HFF-Myc (cell line): Measurements from ENCODE around the gene CPNE4.

Experiments used
- DNase-seq: peaks from one replicate; pipeline ENCODE4 v3.0.0-alpha.2; 2011; ENCODE audit warnings: low read depth; ENCODE audit errors: extremely low read depth
- H3K4me3 ChIP-seq: replicated peaks from 2 replicates; pipeline ENCODE4 v1.5.1; 2011; ENCODE audit warnings: low read depth, mild to moderate bottlenecking, control low read depth, low read length
- TF ChIP-seq, protein P1 (sequence below): IDR thresholded peaks from 2 replicates; pipeline ENCODE4 v1.5.1; 2012; ENCODE audit warnings: mild to moderate bottlenecking, low read depth, low read length, control low read depth; ENCODE audit errors: missing control alignments

Gene CPNE4

GRCh38 chr3:131778526-131778925 lies 256.3 kb downstream of the CPNE4 start:
- H3K4me3 ChIP-seq: no peak overlapping the region
- no peak for DNase-seq
- TF ChIP-seq, protein P1, sequence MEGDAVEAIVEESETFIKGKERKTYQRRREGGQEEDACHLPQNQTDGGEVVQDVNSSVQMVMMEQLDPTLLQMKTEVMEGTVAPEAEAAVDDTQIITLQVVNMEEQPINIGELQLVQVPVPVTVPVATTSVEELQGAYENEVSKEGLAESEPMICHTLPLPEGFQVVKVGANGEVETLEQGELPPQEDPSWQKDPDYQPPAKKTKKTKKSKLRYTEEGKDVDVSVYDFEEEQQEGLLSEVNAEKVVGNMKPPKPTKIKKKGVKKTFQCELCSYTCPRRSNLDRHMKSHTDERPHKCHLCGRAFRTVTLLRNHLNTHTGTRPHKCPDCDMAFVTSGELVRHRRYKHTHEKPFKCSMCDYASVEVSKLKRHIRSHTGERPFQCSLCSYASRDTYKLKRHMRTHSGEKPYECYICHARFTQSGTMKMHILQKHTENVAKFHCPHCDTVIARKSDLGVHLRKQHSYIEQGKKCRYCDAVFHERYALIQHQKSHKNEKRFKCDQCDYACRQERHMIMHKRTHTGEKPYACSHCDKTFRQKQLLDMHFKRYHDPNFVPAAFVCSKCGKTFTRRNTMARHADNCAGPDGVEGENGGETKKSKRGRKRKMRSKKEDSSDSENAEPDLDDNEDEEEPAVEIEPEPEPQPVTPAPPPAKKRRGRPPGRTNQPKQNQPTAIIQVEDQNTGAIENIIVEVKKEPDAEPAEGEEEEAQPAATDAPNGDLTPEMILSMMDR: no peak

DNA sequence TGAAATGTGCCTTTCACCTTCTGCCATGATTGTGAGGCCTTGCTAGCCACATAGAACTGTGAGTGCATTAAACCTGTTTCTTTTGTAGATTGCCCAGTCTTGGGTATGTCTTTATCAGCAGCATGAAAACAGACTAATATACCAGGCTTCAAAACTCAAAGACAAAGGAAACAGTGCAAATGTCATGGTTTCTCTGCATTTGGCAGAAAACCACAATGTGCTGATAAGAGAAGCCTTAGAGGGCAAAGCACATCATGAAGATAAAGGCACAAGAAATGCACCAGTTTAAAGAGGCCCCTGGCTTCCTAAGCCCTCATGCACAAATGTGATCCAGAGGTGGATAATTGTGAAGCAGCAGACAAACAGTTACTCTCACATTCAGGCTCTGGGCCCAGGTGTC lies 259.2 kb downstream of the CPNE4 start:
- no peak overlapping the region for H3K4me3 ChIP-seq
- TF ChIP-seq, protein P1: no peak
- DNase-seq: no peak

DNA sequence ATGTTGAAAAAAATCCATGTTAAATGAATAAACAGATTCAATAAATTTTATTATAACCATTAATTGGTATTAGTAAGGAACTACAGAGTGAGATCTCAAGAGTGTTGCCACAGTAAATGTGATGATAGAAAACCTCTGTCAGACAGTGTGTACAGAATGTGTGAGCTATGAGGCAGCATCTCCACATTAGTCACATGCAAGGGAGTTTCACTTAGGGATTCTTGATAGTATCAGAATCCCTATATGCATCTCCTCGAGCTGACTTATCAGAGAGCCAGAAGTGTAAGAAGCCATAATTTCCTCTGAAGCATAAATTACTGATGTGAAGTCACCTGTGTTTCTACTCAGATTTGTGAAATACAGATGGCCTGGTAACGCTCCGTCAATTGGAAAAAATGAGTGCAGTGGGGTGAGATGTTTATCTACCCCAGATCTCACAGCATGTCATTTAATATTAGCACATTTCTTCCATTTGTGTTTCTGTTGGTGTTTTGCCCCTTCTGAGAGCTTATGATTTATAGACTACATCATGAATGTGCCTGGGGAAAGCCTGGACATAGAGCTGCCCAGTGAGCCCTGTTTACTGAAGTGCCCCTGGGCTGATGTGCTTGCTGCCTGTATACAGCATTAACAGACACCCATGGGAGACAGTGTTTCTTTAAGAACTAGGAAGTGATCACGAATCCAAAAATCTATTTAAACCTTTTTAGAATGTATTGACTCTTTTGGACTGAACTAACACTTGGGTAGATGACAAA lies 262.4 kb downstream of the CPNE4 start:
- TF ChIP-seq, protein P1: no peak
- H3K4me3 ChIP-seq: no peak overlapping the region
- DNase-seq: no peak

DNA sequence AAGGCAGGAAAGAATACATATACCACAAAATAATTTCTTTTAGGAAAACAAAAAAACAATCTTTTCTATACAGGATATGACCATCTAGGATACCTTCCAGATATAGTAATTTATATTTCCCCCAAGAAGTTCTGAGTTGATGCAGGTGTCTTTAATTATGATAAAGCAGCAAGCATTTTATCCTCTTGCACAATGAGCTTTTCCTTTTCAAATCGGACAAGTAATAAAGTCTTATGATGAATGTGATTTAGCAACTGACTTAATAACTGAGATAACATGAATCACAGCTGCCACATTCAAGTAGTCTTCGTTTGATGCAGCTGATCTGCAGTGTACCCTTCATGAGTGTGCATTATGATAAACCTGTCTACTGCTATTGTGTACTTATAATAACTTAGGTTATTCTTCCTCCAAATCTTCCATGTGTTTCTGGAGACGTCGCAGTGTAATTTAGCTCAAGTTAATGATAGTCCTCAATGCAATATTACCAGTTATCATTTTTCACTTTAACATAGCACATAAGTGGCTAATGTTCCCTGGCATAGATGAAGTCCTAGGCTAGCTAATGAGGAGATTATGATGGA lies 271.7 kb downstream of the CPNE4 start:
- TF ChIP-seq, protein P1: no peak
- H3K4me3 ChIP-seq: no peak overlapping the region
- DNase-seq: no peak

DNA sequence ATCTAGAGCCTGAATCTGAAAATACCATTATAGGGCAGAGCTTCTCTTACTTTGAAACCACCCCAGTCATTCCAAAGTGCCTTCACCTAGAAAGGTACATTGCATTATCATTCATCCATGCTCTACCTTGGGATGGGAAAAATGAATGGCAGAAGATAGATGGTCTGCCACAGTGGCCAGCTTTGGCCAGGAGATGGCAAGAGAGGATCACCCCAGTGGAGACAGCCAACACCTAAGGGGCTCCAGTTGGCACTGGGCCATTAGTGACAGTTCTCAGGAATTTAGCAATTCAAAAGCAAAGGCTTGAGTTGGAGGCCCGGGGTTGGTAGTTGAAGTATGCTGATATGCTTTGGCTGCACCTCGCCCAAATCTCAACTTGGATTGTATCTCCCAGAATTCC lies 278.4 kb downstream of the CPNE4 start:
- TF ChIP-seq, protein P1: no peak
- no peak for DNase-seq
- H3K4me3 ChIP-seq: no peak overlapping the region

DNA sequence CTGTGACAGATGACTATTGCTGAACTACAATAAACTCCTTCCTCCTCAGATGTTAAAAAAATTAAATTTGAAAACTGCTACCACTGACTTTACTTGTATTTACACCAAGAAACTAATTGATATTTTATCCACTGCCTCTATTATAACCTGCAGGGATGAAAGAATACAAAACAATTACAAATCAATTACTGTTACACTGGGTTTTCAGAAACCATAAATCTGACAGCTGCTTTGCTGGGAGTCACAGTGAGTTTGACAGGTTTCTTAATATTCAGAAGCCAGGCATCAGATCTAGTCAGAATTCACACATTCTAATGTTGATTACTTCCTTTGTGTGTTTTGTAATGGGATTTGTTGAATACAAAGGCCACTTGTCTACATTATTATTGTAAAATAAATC lies 279.4 kb downstream of the CPNE4 start:
- H3K4me3 ChIP-seq: no peak overlapping the region
- TF ChIP-seq, protein P1: no peak
- DNase-seq: no peak
